ENCODE data around the gene NEURL4. TPM values are rescaled to one million over a fixed set of nuclear protein-coding genes. Genes with fewer than 3 reads are reported as not detected.

NEURL4 gene
- total and polyA plus RNA-seq, 2 experiments from 2014 or later = 6.3 to 42.3 TPM

DNA sequence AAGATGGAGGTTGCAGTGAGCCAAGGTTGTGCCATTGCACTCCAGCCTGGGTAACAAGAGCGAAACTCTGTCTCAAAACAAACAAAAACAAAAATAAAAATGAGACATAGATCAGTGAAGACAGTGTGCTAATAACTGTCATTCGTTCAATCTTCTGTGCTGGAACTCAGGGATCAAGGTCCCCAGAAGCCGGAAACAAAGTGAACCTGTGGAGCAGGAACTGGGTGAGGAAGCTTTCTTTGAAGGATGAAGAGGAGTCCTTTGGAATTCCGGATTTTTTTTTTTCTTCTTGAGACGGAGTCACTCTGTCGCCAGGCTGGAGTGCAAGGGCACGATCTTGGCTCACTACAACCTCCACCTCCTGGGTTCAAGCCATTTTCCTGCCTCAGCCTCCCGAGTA is 49.7 kb downstream of the NEURL4 start (continued):
- TF ChIP-seq, protein P1, sequence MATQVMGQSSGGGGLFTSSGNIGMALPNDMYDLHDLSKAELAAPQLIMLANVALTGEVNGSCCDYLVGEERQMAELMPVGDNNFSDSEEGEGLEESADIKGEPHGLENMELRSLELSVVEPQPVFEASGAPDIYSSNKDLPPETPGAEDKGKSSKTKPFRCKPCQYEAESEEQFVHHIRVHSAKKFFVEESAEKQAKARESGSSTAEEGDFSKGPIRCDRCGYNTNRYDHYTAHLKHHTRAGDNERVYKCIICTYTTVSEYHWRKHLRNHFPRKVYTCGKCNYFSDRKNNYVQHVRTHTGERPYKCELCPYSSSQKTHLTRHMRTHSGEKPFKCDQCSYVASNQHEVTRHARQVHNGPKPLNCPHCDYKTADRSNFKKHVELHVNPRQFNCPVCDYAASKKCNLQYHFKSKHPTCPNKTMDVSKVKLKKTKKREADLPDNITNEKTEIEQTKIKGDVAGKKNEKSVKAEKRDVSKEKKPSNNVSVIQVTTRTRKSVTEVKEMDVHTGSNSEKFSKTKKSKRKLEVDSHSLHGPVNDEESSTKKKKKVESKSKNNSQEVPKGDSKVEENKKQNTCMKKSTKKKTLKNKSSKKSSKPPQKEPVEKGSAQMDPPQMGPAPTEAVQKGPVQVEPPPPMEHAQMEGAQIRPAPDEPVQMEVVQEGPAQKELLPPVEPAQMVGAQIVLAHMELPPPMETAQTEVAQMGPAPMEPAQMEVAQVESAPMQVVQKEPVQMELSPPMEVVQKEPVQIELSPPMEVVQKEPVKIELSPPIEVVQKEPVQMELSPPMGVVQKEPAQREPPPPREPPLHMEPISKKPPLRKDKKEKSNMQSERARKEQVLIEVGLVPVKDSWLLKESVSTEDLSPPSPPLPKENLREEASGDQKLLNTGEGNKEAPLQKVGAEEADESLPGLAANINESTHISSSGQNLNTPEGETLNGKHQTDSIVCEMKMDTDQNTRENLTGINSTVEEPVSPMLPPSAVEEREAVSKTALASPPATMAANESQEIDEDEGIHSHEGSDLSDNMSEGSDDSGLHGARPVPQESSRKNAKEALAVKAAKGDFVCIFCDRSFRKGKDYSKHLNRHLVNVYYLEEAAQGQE (IDR thresholded peaks at IDR 0.05; ENCODE audit: unreplicated experiment) = no peak
- TF ChIP-seq NANOG (IDR thresholded peaks at IDR 0.05; ENCODE audit: borderline replicate concordance) (no peak), ETS1 (IDR thresholded peaks at IDR 0.05) (no peak), POLR2AphosphoS5 (IDR thresholded peaks at IDR 0.05; ENCODE audit: low read depth) (no peak), ZNF114 (CRISPR knock-in tag; IDR thresholded peaks at IDR 0.05) (no peak), EZH2phosphoT487 (IDR thresholded peaks at IDR 0.05; ENCODE audit: unreplicated experiment) (no peak), STAT1 (IDR thresholded peaks at IDR 0.05; ENCODE audit: unreplicated experiment) (no peak)

DNA sequence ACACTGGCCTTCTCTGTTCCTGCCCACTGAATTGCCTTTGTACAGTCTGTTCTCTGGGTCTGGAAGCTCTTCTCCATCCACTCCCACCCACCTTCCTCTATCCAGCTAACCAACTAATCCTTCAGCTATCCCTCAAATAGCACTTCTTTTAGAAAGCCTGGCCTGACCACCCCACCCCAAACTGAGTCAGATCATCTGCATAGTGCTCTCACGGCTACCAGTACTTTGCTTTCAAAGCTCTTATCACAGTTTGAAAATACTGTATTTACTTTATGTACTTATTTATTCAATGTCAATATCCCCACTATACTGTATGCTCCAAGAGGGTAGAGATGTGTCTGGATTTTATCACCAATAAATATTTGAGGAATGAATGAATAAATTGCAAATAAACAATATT is 62.4 kb downstream of the NEURL4 start:
- TF ChIP-seq ZNF331 (CRISPR knock-in tag; IDR thresholded peaks at IDR 0.05; ENCODE audit: low read depth) (no peak), NANOG (IDR thresholded peaks at IDR 0.05; ENCODE audit: borderline replicate concordance) (no peak), EZH2phosphoT487 (IDR thresholded peaks at IDR 0.05; ENCODE audit: unreplicated experiment) (no peak)
- TF ChIP-seq, protein P1 (IDR thresholded peaks at IDR 0.05; ENCODE audit: unreplicated experiment) = no peak
- TF ChIP-seq, protein P2, sequence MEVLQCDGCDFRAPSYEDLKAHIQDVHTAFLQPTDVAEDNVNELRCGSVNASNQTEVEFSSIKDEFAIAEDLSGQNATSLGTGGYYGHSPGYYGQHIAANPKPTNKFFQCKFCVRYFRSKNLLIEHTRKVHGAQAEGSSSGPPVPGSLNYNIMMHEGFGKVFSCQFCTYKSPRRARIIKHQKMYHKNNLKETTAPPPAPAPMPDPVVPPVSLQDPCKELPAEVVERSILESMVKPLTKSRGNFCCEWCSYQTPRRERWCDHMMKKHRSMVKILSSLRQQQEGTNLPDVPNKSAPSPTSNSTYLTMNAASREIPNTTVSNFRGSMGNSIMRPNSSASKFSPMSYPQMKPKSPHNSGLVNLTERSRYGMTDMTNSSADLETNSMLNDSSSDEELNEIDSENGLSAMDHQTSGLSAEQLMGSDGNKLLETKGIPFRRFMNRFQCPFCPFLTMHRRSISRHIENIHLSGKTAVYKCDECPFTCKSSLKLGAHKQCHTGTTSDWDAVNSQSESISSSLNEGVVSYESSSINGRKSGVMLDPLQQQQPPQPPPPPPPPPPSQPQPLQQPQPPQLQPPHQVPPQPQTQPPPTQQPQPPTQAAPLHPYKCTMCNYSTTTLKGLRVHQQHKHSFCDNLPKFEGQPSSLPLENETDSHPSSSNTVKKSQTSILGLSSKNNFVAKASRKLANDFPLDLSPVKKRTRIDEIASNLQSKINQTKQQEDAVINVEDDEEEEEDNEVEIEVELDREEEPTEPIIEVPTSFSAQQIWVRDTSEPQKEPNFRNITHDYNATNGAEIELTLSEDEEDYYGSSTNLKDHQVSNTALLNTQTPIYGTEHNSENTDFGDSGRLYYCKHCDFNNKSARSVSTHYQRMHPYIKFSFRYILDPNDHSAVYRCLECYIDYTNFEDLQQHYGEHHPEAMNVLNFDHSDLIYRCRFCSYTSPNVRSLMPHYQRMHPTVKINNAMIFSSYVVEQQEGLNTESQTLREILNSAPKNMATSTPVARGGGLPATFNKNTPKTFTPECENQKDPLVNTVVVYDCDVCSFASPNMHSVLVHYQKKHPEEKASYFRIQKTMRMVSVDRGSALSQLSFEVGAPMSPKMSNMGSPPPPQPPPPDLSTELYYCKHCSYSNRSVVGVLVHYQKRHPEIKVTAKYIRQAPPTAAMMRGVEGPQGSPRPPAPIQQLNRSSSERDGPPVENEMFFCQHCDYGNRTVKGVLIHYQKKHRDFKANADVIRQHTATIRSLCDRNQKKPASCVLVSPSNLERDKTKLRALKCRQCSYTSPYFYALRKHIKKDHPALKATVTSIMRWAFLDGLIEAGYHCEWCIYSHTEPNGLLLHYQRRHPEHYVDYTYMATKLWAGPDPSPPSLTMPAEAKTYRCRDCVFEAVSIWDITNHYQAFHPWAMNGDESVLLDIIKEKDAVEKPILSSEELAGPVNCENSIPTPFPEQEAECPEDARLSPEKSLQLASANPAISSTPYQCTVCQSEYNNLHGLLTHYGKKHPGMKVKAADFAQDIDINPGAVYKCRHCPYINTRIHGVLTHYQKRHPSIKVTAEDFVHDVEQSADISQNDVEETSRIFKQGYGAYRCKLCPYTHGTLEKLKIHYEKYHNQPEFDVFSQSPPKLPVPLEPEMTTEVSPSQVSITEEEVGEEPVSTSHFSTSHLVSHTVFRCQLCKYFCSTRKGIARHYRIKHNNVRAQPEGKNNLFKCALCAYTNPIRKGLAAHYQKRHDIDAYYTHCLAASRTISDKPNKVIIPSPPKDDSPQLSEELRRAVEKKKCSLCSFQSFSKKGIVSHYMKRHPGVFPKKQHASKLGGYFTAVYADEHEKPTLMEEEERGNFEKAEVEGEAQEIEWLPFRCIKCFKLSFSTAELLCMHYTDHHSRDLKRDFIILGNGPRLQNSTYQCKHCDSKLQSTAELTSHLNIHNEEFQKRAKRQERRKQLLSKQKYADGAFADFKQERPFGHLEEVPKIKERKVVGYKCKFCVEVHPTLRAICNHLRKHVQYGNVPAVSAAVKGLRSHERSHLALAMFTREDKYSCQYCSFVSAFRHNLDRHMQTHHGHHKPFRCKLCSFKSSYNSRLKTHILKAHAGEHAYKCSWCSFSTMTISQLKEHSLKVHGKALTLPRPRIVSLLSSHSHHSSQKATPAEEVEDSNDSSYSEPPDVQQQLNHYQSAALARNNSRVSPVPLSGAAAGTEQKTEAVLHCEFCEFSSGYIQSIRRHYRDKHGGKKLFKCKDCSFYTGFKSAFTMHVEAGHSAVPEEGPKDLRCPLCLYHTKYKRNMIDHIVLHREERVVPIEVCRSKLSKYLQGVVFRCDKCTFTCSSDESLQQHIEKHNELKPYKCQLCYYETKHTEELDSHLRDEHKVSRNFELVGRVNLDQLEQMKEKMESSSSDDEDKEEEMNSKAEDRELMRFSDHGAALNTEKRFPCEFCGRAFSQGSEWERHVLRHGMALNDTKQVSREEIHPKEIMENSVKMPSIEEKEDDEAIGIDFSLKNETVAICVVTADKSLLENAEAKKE (CRISPR knock-in tag; IDR thresholded peaks at IDR 0.05) = no peak
- no peaks in the 10 kb centered on the region for H4K20me1 ChIP-seq (replicated peaks; ENCODE audit: insufficient read depth)
- H2AFZ ChIP-seq = no peak overlapping the region
- Mint-ChIP-seq H3K36me3 (ENCODE audit: low read depth) (peaks cover 3% of the 10 kb centered on the region; the same call in 2 of the 3 replicates), H3K9me3 (no peaks in the 10 kb centered on the region; the same call in 2 of the 3 replicates), H3K4me1 (peaks cover 21% of the 10 kb centered on the region), H3K27ac (no peak overlapping the region), H3K27me3 (ENCODE audit: insufficient read depth, low read depth, poor library complexity) (peaks cover 20% of the 10 kb centered on the region), H3K4me3 (no peak overlapping the region; the same call in 2 of the 3 replicates)
- no peak overlapping the region for H3K4me2 ChIP-seq
- no peak overlapping the region for H3K27ac ChIP-seq (ENCODE audit: low read depth)
- H3K36me3 ChIP-seq (ENCODE audit: insufficient read depth) = no peaks in the 10 kb centered on the region
- DNase-seq (ENCODE audit: low spot score) (no peak), ATAC-seq (no peak)
- H3K4me1 ChIP-seq (ENCODE audit: insufficient read depth) = peaks cover 9% of the 10 kb centered on the region
- 0 out of 2 replicates have a peak, but pooled peaks cover 2% of the 10 kb centered on the region for H3K79me2 ChIP-seq (replicated peaks; ENCODE audit: insufficient read depth)
- H3K4me3 ChIP-seq = no peak overlapping the region
- H3K27me3 ChIP-seq (ENCODE audit: insufficient read depth) = no peaks in the 10 kb centered on the region
- H3F3A ChIP-seq (replicated peaks; ENCODE audit: low read depth) = peaks cover 15% of the 10 kb centered on the region
- no peaks in the 10 kb centered on the region for H3K9me2 ChIP-seq (ENCODE audit: insufficient read depth)

Data from GM23338 (cell line).